Lower lobe of right lung (tissue), 2 donors: ENCODE results near the gene LRP5. TPM values are rescaled to one million over a fixed set of nuclear protein-coding genes. Genes with fewer than 3 reads are reported as not detected.

ENCODE experiments used
- ATAC-seq, 2 donors: fragments of 200-7000 bp; cut with Tn5 transposase; one replicate each; pipeline ENCODE4 v1.9.1; 2020 to 2022; ENCODE audit warnings: mild to moderate bottlenecking in 2 of 2, moderate library complexity in 2 of 2
- DNase-seq: peaks from one replicate; pipeline ENCODE4 v3.0.0-alpha.2; 2020
- H3K27ac ChIP-seq: fragments of 200-600 bp; one replicate; pipeline ENCODE4 v1.8.0; 2022
- H3K27me3 ChIP-seq: fragments of 200-600 bp; one replicate; pipeline ENCODE4 v1.8.0; 2022; ENCODE audit warnings: low read depth
- H3K36me3 ChIP-seq: fragments of 200-600 bp; one replicate; pipeline ENCODE4 v1.8.0; 2022; ENCODE audit warnings: mild to moderate bottlenecking
- H3K4me1 ChIP-seq: fragments of 200-600 bp; one replicate; pipeline ENCODE4 v1.8.0; 2022
- H3K4me3 ChIP-seq: fragments of 200-600 bp; one replicate; pipeline ENCODE4 v1.8.0; 2022; ENCODE audit warnings: mild to moderate bottlenecking
- H3K9me3 ChIP-seq: fragments of 200-600 bp; one replicate; pipeline ENCODE4 v1.8.0; 2022
- CTCF ChIP-seq: fragments of 200-600 bp; IDR thresholded peaks from one replicate; pipeline ENCODE4 v1.8.0; 2022; ENCODE audit warnings: antibody characterized with exemption, mild to moderate bottlenecking
- intact Hi-C: fragments of 100-400 bp; cut with DNase I; formaldehyde crosslinking; loops from one replicate; pipeline ENCODE4 v1.11.0; 2022
- total RNA-seq: library from RNA; stranded (reverse); fragmentation: NEBNext Ultra II Directional; extraction: Animal tissue kit (Norgen Biotek cat#: 25700); gene quantifications from one replicate; pipeline ENCODE4 v1.2.1, GENCODE V29; 2021
- donor health status: DM: no; HTN: yes; CAD: no; lungs with severe emphysema.

LRP5 gene
- total RNA-seq, 1 donor from 2014 or later: 66.1 TPM

- peaks cover 7% of the 10 kb centered on the region for H3K4me1 ChIP-seq
- no peaks in the 10 kb centered on the region for H3K9me3 ChIP-seq
- DNase-seq (no peak), ATAC-seq (no peak)
- no peaks in the 10 kb centered on the region for H3K27me3 ChIP-seq
- no peak overlapping the region for H3K27ac ChIP-seq
- no peaks in the 10 kb centered on the region for H3K36me3 ChIP-seq
- intact Hi-C loops: no loop called here
- H3K4me3 ChIP-seq: no peak overlapping the region
- TF ChIP-seq CTCF: no peak
Observed at GRCh38 chr11:68306636-68307035, 5.8 kb upstream of the LRP5 start.

- Histone ChIP-seq H3K36me3 (no peaks in the 10 kb centered on the region), H3K27me3 (no peaks in the 10 kb centered on the region), H3K9me3 (no peaks in the 10 kb centered on the region), H3K4me3 (no peak overlapping the region), H3K4me1 (peaks cover 12% of the 10 kb centered on the region), H3K27ac (no peak overlapping the region)
- no peak for TF ChIP-seq CTCF
- DNase-seq: no peak
- ATAC-seq: no peak
- intact Hi-C loops: no loop called here
Observed at GRCh38 chr11:68308068-68308467, 4.3 kb upstream of the LRP5 start.

- intact Hi-C loops: no loop called here
- Histone ChIP-seq H3K27ac (no peak overlapping the region), H3K4me1 (peaks cover 22% of the 10 kb centered on the region), H3K36me3 (no peaks in the 10 kb centered on the region), H3K4me3 (no peak overlapping the region), H3K27me3 (no peaks in the 10 kb centered on the region), H3K9me3 (no peaks in the 10 kb centered on the region)
- TF ChIP-seq CTCF: no peak
- ATAC-seq: no peak
- peak; percentile 9 for DNase-seq
Observed at GRCh38 chr11:68309621-68310185, 2.7 kb upstream of the LRP5 start.

- peaks cover 39% of the 10 kb centered on the region for H3K4me1 ChIP-seq
- intact Hi-C loops: no loop called here
- H3K4me3 ChIP-seq: peak overlapping the region; percentile 41
- H3K9me3 ChIP-seq: no peaks in the 10 kb centered on the region
- peak overlapping the region; percentile 62 for H3K27ac ChIP-seq
- no peaks in the 10 kb centered on the region for H3K36me3 ChIP-seq
- DNase-seq (no peak), ATAC-seq (no peak)
- TF ChIP-seq CTCF: no peak
- no peaks in the 10 kb centered on the region for H3K27me3 ChIP-seq
Observed at GRCh38 chr11:68311160-68312116, 953 bp upstream of the LRP5 start.

GRCh38 chr11:68312780-68313573 is 586 bp downstream of the LRP5 start:
- H3K9me3 ChIP-seq: no peaks in the 10 kb centered on the region
- intact Hi-C loops: no loop called here
- no peaks in the 10 kb centered on the region for H3K27me3 ChIP-seq
- DNase-seq (no peak), ATAC-seq (peak; percentile 30 to 35)
- H3K36me3 ChIP-seq: no peaks in the 10 kb centered on the region
- H3K4me1 ChIP-seq: peaks cover 52% of the 10 kb centered on the region
- H3K4me3 ChIP-seq: peak overlapping the region; percentile 67
- H3K27ac ChIP-seq: peak overlapping the region; percentile 66
- no peak for TF ChIP-seq CTCF
